Memory B cell (primary cell): Measurements from ENCODE around the gene SUGCT.
"Not testable (repeated sequence)": the region's sequence is repeated elsewhere in the genome, so short reads cannot be mapped to it uniquely, and the experiment has no call there.

Source experiments
- ATAC-seq: fragments of 150-1000 bp; cut with Tn5 transposase; 2 replicates; pipeline ENCODE4 v1.10.0; 2021; ENCODE audit warnings: low read depth, mild to moderate bottlenecking, moderate library complexity
- DNase-seq, 2 donors: peaks; one replicate each; pipeline ENCODE4 v3.0.0; 2022; ENCODE audit warnings: low spot score in 2 of 2
- H3K27ac Mint-ChIP-seq: one replicate; pipeline ENCODE4 v1.8.0; 2022; ENCODE audit warnings: mild to moderate bottlenecking, moderate library complexity, mixed read lengths
- H3K27me3 Mint-ChIP-seq: one replicate; pipeline ENCODE4 v1.8.0; 2022; ENCODE audit warnings: mixed read lengths
- H3K36me3 Mint-ChIP-seq: one replicate; pipeline ENCODE4 v1.8.0; 2022; ENCODE audit warnings: mild to moderate bottlenecking, mixed read lengths
- H3K4me1 Mint-ChIP-seq: one replicate; pipeline ENCODE4 v1.8.0; 2022; ENCODE audit warnings: mixed read lengths
- H3K4me3 Mint-ChIP-seq: one replicate; pipeline ENCODE4 v1.8.0; 2022; ENCODE audit warnings: mild to moderate bottlenecking, moderate library complexity, mixed read lengths
- H3K9me3 Mint-ChIP-seq: one replicate; pipeline ENCODE4 v1.8.0; 2022; ENCODE audit warnings: mixed read lengths

SUGCT gene

DNA sequence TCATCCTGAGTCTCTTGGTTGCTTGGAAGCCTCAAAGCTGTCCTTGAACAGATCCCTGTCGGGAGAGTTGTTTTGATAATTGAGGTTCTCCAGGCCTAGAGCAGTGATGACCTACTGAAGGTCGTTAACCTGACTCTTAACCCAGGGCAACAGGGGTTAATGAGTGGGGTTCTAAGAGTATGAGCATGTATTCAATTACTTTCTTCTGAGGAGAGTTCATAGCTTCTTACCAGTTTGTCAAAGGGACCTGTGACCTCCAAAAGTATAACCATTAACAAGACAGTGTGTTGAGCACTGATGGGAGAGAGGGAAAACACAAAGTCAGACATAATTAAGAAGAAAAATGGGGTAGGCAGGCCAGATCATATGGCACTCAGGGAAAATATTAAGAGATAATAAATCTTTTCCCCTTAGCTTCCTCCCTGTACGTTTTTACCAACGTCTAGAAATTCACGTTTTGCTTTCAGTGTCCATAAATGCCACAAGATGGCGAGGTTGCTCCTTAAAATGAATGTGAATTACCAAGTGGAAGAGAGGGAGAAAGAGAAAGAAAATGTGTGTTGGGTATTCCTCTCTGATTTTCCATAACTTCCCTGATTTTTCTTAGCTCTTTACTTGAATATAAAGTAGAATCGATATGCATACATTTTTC is 97.6 kb downstream of the SUGCT start:
- H3K4me1 Mint-ChIP-seq = peaks cover 2% of the 10 kb centered on the region
- H3K27ac Mint-ChIP-seq = no peak overlapping the region
- H3K4me3 Mint-ChIP-seq = no peak overlapping the region
- H3K27me3 Mint-ChIP-seq = no peaks in the 10 kb centered on the region
- no peaks in the 10 kb centered on the region for H3K36me3 Mint-ChIP-seq
- no peak for ATAC-seq
- no peaks in the 10 kb centered on the region for H3K9me3 Mint-ChIP-seq
- no peak for DNase-seq

DNA sequence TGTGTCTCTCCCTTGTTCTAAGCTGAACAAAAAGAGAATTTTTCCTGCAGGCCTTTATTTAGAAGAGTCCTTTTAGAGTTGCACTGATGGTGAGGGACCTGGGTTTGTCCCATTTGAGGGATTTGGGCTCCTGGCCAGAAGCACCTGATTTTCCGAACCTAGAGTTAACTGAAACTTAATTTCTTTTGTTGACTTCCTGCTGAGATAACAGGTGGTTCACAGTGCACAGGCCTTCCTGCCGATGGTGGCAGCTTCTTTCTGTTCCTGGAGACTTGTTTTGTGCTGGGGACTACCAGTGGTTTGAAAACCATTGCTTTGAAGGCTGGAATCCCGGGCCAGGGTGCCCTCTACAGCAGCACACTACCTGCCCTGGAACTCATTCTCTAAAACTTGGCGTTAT is 99.2 kb downstream of the SUGCT start:
- Mint-ChIP-seq H3K4me3 (no peak overlapping the region), H3K9me3 (no peaks in the 10 kb centered on the region), H3K36me3 (no peaks in the 10 kb centered on the region), H3K4me1 (peaks cover 7% of the 10 kb centered on the region), H3K27ac (no peak overlapping the region), H3K27me3 (no peaks in the 10 kb centered on the region)
- DNase-seq = no peak
- ATAC-seq = no peak

DNA sequence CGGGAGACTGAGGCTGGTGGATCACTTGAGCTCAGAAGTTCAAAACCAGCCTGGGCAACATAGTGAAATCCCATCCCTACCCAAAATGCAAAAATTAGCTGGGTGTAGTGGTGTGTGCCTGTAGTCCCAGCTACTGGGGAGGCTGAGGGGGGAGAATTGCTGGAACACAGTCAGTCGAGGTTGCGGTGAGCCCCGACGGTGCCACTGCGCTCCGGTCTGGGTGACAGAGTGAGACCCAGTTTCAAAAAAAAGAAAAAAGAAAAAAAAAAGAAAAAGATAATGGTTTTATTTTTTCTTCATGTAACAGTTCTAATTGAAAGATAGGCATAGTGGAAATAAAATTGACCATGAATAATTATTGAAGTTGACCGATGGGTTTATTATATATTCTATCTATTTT is 99.9 kb downstream of the SUGCT start:
- H3K27me3 Mint-ChIP-seq = no peaks in the 10 kb centered on the region
- H3K4me1 Mint-ChIP-seq = peaks cover 7% of the 10 kb centered on the region
- no peak overlapping the region for H3K4me3 Mint-ChIP-seq
- H3K36me3 Mint-ChIP-seq = no peaks in the 10 kb centered on the region
- ATAC-seq (no peak), DNase-seq (no peak)
- H3K27ac Mint-ChIP-seq = no peak overlapping the region
- H3K9me3 Mint-ChIP-seq = no peaks in the 10 kb centered on the region

DNA sequence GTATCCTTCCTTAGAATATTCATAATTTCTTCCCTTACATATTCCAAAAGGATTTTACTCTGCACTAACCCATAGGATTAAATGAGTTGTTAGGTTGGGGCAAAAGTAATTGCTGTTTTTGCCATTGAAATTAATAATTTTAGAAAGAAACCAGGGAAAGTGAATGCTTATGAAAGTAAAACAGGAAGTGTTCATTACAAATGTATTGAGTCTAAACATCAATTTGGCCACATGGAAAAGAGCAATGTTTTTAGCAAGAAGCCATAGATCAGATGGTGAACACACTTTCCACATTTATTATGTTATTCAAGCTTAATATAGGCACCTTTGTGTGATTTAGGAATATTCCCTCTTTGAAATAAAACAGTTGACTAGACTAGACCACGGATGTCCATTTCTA is 102.9 kb downstream of the SUGCT start:
- Mint-ChIP-seq H3K9me3 (no peaks in the 10 kb centered on the region), H3K4me3 (no peak overlapping the region), H3K4me1 (peaks cover 5% of the 10 kb centered on the region), H3K36me3 (no peaks in the 10 kb centered on the region), H3K27me3 (no peaks in the 10 kb centered on the region), H3K27ac (no peak overlapping the region)
- ATAC-seq (no peak), DNase-seq (no peak)

DNA sequence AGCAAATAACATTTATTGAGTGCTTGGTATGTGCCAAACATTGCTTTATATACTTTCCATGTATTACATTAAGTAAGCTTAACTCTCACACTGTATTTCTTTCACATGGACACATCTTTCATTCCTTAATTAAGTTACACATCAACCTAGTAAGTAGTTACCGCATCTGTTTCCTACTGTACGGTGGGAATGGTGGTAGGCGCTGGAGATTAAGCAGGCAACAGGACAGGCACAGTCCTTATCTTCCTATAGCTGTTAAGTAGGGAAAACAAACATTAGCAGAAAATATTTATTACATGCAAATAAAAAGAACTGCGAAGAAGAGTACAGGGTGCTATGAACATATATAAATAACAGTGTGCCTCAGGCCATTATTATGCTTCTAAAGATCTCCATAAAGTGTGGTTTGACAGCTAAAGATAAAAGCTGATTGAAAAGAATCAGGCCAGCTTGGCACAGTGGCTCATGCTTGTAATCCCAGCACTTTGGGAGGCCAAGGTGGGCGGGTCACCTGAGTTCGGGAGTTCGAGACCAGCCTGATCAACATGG is 105.0 kb downstream of the SUGCT start:
- no peak overlapping the region for H3K4me3 Mint-ChIP-seq
- peaks cover 5% of the 10 kb centered on the region for H3K4me1 Mint-ChIP-seq
- H3K36me3 Mint-ChIP-seq = no peaks in the 10 kb centered on the region

DNA sequence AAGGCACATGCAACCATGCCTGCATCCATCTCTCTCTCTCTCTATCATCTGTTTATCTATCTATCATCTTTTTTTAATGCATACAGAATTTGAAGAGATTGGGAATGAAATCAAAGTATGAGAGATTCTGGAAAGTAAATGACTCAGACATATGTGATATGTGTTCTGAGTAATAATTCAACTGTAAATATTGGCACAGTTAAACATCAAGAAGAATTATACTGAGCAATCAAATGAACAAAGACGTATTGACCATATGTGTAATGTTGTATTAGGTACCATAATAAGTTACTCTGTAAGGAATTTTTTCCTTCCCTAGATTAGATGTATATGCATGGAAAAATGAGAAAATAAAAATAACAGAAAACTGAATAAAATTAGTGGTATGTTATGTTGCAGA is 108.3 kb downstream of the SUGCT start:
- DNase-seq = no peak
- H3K9me3 Mint-ChIP-seq = no peaks in the 10 kb centered on the region
- no peaks in the 10 kb centered on the region for H3K27me3 Mint-ChIP-seq
- no peak overlapping the region for H3K27ac Mint-ChIP-seq
- H3K36me3 Mint-ChIP-seq = no peaks in the 10 kb centered on the region
- ATAC-seq = no peak
- no peak overlapping the region for H3K4me3 Mint-ChIP-seq
- no peaks in the 10 kb centered on the region for H3K4me1 Mint-ChIP-seq

More for the DNA sequence above, 105.0 kb downstream of the SUGCT start:
- Mint-ChIP-seq H3K27me3 (no peaks in the 10 kb centered on the region), H3K9me3 (no peaks in the 10 kb centered on the region), H3K27ac (no peak overlapping the region)
- ATAC-seq (no peak), DNase-seq (no peak)

DNA sequence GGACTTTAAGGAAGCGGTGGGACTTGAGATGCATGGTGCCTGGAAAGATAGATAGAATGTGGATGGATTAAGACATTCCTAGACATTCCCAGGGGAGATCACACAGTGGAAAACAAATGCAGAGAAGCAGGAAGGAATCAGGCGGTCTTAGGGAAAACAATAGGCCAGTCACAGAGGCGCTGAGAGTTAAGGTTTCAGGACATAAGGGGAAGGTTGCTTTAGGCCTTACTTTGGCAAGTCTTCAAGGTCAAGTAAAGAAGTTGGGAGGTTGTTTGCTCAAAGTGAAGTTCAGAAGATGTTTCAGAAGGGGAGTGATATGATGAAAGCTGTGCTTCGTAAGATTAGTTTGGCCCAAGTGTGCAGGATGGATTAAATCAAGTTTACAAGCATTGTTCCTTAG is 109.4 kb downstream of the SUGCT start:
- no peak for DNase-seq
- no peaks in the 10 kb centered on the region for H3K4me1 Mint-ChIP-seq
- no peaks in the 10 kb centered on the region for H3K36me3 Mint-ChIP-seq
- no peak for ATAC-seq
- H3K27me3 Mint-ChIP-seq = no peaks in the 10 kb centered on the region
- no peak overlapping the region for H3K4me3 Mint-ChIP-seq
- no peaks in the 10 kb centered on the region for H3K9me3 Mint-ChIP-seq
- H3K27ac Mint-ChIP-seq = no peak overlapping the region

DNA sequence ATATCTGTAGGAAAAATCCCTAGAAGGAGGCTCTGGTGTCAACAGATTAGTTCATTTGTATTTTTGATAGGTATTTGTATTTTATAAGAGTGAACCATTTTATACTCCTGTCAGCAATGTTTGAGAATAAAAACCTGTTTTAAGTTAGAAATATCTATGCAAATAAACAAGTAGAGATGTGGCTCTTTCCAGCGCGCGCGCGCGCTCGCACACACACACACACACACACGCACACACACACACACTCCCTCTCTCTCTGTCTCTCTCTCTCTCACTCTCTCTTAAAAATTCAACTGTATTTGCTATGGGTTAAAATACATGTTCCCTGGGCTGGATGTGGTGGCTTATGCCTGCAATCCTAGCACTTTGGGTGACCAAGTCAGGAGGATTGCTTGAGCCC is 113.9 kb downstream of the SUGCT start:
- ATAC-seq (no peak), DNase-seq (no peak)
- H3K4me3 Mint-ChIP-seq = no peak overlapping the region
- no peaks in the 10 kb centered on the region for H3K36me3 Mint-ChIP-seq
- H3K27ac Mint-ChIP-seq = no peak overlapping the region
- no peaks in the 10 kb centered on the region for H3K9me3 Mint-ChIP-seq
- no peaks in the 10 kb centered on the region for H3K27me3 Mint-ChIP-seq
- H3K4me1 Mint-ChIP-seq = no peaks in the 10 kb centered on the region

DNA sequence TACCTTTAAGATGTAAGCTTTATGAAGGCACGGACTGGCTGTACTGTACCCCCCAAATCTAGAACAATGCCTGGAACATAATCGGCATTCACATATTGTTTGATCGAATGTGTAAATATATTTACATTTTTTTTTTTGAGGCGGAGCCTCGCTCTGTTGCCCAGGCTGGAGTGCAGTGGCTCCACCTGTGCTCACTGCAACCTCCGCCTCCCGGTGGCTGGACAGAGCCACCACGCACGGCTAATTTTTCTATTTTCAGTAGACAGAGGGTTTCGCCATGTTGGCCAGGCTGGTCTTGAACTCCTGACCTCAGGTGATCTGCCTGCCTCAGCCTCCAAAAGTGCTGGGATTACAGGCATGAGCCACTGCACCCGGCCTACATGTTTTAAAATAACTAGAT is 118.6 kb downstream of the SUGCT start:
- not testable (repeated sequence) for H3K4me1 Mint-ChIP-seq, H3K27me3 Mint-ChIP-seq, H3K9me3 Mint-ChIP-seq, H3K27ac Mint-ChIP-seq, H3K4me3 Mint-ChIP-seq, H3K36me3 Mint-ChIP-seq, DNase-seq, ATAC-seq

DNA sequence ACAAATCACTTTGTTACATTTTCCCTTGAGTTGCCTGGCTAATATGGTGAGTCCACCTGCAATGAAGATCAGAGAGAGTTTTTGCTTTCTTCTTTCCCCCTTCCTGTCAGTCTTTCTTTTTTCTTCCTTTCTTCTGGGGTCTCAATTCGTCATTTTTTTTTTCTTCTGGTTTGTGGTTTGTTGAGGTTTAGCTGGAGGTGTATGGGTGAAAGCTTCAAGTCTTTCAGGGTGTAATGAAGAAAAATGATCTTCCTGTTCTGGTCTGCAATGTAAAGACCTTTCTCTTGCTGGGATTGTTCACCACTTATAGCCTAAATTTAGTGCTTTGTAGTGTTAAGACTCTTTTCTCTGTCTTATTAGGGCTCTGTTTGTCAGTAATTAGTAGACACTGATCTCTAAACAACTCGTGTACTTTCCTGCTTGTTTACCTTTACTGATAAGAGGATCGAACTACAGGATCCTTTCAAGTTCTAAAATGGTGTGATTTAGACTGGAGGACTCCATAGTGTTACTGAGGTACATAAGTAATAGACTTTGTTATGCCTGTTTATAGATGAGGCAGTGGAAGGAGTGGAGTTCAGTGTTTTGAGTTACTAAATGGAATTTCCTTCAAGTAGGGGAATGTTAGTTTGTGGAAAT is 129.1 kb downstream of the SUGCT start:
- Mint-ChIP-seq H3K4me1 (no peaks in the 10 kb centered on the region), H3K36me3 (no peaks in the 10 kb centered on the region), H3K4me3 (no peak overlapping the region), H3K27me3 (no peaks in the 10 kb centered on the region), H3K27ac (no peak overlapping the region), H3K9me3 (no peaks in the 10 kb centered on the region)
- ATAC-seq (no peak), DNase-seq (no peak)

DNA sequence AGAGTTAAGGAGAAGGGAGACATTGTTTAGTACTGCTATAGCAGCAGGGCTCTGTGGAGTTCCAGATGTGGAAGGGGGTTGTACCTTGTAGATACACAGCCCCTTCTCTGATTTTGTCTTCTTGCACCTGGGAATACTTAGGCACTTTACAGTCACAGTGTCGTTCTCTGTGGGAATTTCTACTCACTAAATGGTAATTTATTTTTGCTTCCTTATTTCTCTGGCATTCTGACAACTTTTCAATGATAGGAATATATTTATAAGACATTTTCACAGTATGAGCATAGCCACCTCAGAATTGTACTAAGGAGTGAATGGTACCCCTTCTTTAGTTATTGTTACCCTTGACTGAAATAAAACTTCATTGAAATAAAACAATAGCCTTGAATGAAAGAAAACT is 132.8 kb downstream of the SUGCT start:
- Mint-ChIP-seq H3K36me3 (no peaks in the 10 kb centered on the region), H3K27ac (no peak overlapping the region), H3K9me3 (no peaks in the 10 kb centered on the region), H3K4me3 (no peak overlapping the region), H3K4me1 (no peaks in the 10 kb centered on the region), H3K27me3 (no peaks in the 10 kb centered on the region)
- DNase-seq = no peak
- no peak for ATAC-seq

DNA sequence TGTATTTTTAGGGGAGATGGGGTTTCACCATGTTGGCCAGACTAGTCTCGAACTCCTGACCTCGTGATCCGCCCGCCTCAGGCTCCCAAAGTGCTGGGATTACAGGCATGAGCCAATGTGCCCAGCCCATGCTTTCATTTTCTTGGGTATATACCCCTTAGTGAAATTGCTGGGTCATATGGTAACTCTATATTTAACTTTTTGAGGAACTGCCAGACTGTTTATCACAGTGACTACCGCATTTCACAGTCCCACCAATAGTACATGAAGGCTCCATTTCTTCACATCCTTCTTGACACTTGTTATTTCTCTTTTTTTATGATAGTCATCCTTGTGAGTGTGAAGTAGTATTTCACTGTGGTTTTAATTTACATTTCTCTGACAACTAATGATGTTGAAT is 134.0 kb downstream of the SUGCT start:
- not testable (repeated sequence) for H3K27ac Mint-ChIP-seq, H3K36me3 Mint-ChIP-seq, H3K4me3 Mint-ChIP-seq, H3K4me1 Mint-ChIP-seq, H3K9me3 Mint-ChIP-seq, H3K27me3 Mint-ChIP-seq, DNase-seq, ATAC-seq

DNA sequence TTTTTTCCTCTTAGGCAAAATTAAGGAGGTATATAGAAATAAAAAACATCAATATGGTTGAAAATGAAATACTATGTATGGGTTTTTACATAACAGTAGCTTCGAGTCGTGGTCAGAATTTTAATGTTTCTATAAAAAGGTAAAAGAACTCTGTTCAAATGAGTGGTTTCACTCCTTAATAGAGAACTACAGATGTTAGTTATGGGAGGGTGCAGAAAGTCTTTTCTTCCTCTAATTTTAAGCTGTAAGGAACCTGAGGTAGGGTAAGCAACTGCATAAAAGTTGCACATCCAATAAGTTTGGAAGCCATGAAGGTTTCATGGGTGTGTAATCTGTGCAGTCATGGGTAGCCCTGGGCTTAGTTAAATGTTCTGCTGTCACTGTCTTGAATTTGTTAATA is 141.3 kb downstream of the SUGCT start:
- Mint-ChIP-seq H3K9me3 (peaks cover 2% of the 10 kb centered on the region), H3K27ac (no peak overlapping the region)

DNA sequence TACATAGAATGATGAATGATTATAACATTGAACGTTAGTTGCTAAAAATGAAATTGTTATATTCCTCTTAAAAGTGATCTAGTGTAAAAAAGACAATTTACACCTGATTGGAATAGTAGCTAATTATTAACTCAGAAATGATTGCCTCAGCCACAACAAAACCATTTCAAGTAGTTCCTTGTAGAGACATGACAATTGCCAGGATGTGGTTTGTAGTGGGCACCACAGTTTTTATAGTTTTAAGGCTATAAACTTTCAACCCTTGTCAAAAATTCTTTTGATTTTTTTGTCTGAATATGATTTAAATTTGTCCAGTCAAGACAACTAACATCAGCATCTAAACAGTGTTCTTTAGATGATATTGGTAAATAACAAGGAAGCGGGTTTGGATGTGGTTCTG is 145.2 kb downstream of the SUGCT start:
- Mint-ChIP-seq H3K36me3 (peaks cover 2% of the 10 kb centered on the region), H3K4me3 (no peak overlapping the region), H3K27ac (no peak overlapping the region), H3K27me3 (peaks cover 2% of the 10 kb centered on the region), H3K9me3 (peaks cover 4% of the 10 kb centered on the region), H3K4me1 (no peaks in the 10 kb centered on the region)
- DNase-seq (no peak), ATAC-seq (no peak)

More for the DNA sequence above, 141.3 kb downstream of the SUGCT start:
- Mint-ChIP-seq H3K4me1 (no peaks in the 10 kb centered on the region), H3K4me3 (no peak overlapping the region), H3K36me3 (peaks cover 1% of the 10 kb centered on the region), H3K27me3 (peaks cover under 1% of the 10 kb centered on the region)
- DNase-seq (no peak), ATAC-seq (no peak)

DNA sequence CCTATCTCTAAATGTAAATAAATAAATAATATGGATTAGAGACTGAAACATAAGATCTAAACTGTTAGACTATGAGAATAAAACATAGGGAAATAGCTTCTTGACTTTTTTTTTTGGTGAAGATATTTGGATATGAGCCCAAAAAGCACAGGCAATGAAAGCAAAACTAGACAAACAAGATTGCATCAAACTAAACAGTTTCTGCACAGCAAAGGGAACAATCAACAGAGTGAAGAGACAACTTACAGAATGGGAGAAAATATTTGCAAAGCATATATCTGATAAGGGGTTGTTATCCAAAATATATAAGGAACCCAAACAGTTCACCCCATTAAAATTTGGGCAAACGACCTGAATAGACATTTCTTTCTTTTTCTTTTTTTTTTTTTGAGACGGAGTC is 148.1 kb downstream of the SUGCT start:
- Mint-ChIP-seq H3K27ac (no peak overlapping the region), H3K27me3 (peaks cover 2% of the 10 kb centered on the region), H3K4me3 (no peak overlapping the region), H3K4me1 (no peaks in the 10 kb centered on the region), H3K36me3 (peaks cover 2% of the 10 kb centered on the region), H3K9me3 (peaks cover 4% of the 10 kb centered on the region)
- no peak for DNase-seq
- ATAC-seq = no peak
